ENCODE results near the gene TMEM82.

The TMEM82 gene

GRCh38 chr1:15757575-15758342 is 15.5 kb downstream of the TMEM82 start:
- DNase-seq: no peak

GRCh38 chr1:15758343-15758931 is 16.1 kb downstream of the TMEM82 start, which contains the start of gene FBLIM1:
Gene FBLIM1 (plus strand): TSS chr1:15758795. CDS start chr1:15764984, 6,189 bp downstream.
- DNase-seq: no peak

GRCh38 chr1:15758953-15759661 is 16.8 kb downstream of the TMEM82 start:
- DNase-seq: no peak

- DNase-seq: no peak
These were observed 18.4 kb downstream of the TMEM82 start for GRCh38 chr1:15760520-15761211.

GRCh38 chr1:15761366-15762128 is 19.2 kb downstream of the TMEM82 start:
- no peak for DNase-seq

GRCh38 chr1:15762546-15762945 is 20.2 kb downstream of the TMEM82 start:
- DNase-seq: no peak

GRCh38 chr1:15764269-15764764 is 22.0 kb downstream of the TMEM82 start:
- DNase-seq: no peak

- DNase-seq: no peak
These were observed 22.6 kb downstream of the TMEM82 start for GRCh38 chr1:15764890-15765289.

GRCh38 chr1:15765495-15766194 is 23.3 kb downstream of the TMEM82 start:
- no peak for DNase-seq

- no peak for DNase-seq
These were observed 25.6 kb downstream of the TMEM82 start for GRCh38 chr1:15767941-15768340.

- DNase-seq: no peak
These were observed 26.1 kb downstream of the TMEM82 start for GRCh38 chr1:15768388-15768787.

- no peak for DNase-seq
These were observed 28.1 kb downstream of the TMEM82 start for GRCh38 chr1:15770313-15770962.

- DNase-seq: no peak
These were observed 29.7 kb downstream of the TMEM82 start for GRCh38 chr1:15771836-15772515.

GRCh38 chr1:15775706-15776105 is 33.4 kb downstream of the TMEM82 start:
- no peak for DNase-seq

- no peak for DNase-seq
These were observed 35.8 kb downstream of the TMEM82 start for GRCh38 chr1:15777909-15778707.

GRCh38 chr1:15785683-15786082 is 43.4 kb downstream of the TMEM82 start:
- DNase-seq: no peak

- no peak for DNase-seq
These were observed 44.3 kb downstream of the TMEM82 start for GRCh38 chr1:15786581-15786980.

- DNase-seq: no peak
These were observed 46.5 kb downstream of the TMEM82 start for GRCh38 chr1:15788624-15789301.

GRCh38 chr1:15796086-15796462 is 53.8 kb downstream of the TMEM82 start:
- DNase-seq: no peak
